Neural progenitor cell (in vitro differentiated cells): Measurements from ENCODE around the gene DSPP.

Experiments used
- CTCF ChIP-seq: fragments of 200-600 bp; sonication (generic); IDR thresholded peaks from 2 replicates; pipeline ENCODE4 v1.5.1; 2017; ENCODE audit warnings: antibody characterized with exemption, mild to moderate bottlenecking
- EZH2 ChIP-seq: fragments of 200-600 bp; sonication (generic); IDR thresholded peaks from 2 replicates; pipeline ENCODE4 v1.6.1; 2017; ENCODE audit warnings: antibody characterized with exemption, mild to moderate bottlenecking, moderate library complexity
- EZH2phosphoT487 ChIP-seq: fragments of 200-600 bp; sonication (generic); IDR thresholded peaks from 2 replicates; pipeline ENCODE4 v1.6.1; 2017; ENCODE audit warnings: antibody characterized with exemption

- TF ChIP-seq CTCF (no peak), EZH2 (no peak), EZH2phosphoT487 (no peak)
Measured at GRCh38 chr4:87584222-87584908, 24.0 kb upstream of the DSPP start.
